ENCODE data around the gene CREB5.
"Not testable (repeated sequence)": the region's sequence is repeated elsewhere in the genome, so short reads cannot be mapped to it uniquely, and the experiment has no call there.

The CREB5 gene

DNA sequence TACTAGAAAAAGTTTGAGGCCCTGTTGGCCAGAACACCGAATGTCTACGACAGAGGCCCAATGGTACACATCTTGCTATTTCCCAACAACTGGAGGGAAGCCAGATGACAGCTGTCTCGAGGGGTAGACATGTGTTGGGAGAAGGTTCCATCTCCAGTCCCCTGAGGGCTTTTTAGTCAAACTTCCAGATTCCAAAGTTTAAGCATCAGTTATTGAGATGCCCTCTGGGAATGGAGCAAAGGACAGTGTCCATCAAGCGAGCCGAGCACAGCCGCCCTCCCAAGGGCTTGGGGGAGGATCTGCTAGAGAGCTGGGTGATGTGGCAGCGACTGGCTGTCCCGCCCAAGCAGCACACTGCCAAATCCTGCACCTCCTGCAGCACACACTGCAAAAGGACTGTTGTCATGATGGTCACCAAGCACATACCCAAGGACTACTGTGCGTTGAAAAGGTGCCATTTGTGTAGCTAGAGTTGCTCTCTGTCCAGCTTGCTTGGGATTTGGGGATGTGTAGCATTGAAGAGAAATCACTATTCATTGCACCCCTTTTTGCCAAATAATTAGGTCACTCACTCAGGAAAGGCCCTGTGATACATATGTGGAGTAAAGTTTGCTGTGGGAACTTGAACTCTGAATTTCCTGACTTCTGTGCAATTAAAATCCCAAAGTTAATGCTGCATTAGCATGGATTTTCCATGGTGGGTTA, 381.2 kb downstream of the CREB5 start:
- no peak for DNase-seq

- no peak for DNase-seq
These were observed 386.0 kb downstream of the CREB5 start for GRCh38 chr7:28798274-28798673.

GRCh38 chr7:28799619-28800018, 387.3 kb downstream of the CREB5 start:
- no peak for DNase-seq

DNA sequence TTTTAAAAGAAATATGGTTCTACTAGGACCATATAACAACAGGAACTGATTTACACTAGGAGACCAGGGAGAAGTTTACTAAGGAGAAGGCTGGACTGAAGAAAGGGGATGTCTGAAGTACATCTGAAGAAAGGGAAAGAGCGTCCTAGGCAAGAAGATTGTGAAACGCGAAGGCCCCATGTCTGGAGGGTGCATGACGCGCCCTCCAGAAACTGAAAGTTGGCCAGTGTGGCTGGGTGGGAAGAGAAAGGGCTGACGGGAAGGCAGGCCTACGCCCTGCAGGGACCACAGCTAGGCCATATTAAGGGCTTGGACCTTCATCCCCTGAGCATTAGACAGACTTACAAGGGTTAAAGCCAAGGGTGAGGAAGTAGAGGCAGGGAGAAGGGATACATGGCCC, 387.8 kb downstream of the CREB5 start:
- no peak for DNase-seq

- DNase-seq = no peak
These were observed 390.1 kb downstream of the CREB5 start for GRCh38 chr7:28802450-28802849.

DNA sequence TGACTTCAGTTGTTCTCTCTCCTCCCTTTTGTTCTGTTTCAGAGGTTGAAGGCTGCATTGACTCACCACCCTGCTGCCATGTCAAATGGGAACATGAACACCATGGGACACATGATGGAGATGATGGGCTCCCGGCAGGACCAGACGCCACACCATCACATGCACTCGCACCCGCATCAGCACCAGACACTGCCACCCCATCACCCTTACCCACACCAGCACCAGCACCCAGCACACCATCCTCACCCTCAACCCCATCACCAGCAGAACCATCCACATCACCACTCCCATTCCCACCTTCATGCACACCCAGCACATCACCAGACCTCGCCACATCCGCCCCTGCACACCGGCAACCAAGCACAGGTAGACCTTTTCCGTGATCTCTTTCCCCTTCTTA, 391.8 kb downstream of the CREB5 start:
- DNase-seq = no peak

GRCh38 chr7:28804990-28805389, 392.7 kb downstream of the CREB5 start:
- no peak for DNase-seq

GRCh38 chr7:28806841-28807240, 394.5 kb downstream of the CREB5 start:
- DNase-seq = no peak

DNA sequence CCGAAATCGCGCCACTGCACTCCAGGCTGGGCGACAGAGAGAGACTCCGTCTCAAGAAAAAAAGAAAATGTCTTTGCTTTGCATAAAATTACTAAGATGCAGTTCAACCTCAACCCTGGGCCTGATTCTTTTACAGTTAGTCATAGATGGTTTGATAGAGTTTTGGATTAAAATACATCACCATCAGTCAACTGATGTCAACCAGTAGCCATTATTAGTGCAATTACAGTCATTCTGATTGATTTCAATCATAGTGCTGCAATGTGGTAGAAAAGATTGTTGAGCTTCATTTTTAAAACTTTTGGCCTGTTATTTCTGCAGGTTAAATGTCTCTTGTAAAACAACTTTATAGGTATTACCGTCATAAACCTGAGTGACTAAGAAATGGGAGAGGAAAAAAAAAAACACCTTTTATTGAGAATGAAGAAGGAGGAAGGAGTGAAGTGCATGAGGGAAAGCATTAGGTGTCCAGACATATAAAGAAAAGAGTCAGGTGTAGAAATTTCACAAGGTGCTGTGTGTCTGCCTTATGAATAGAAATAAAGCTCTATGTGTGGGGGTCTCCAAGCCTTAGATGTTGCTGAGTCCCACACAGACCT, 395.2 kb downstream of the CREB5 start:
- DNase-seq = no peak

- DNase-seq = no peak
These were observed 396.6 kb downstream of the CREB5 start for GRCh38 chr7:28808796-28809533.

DNA sequence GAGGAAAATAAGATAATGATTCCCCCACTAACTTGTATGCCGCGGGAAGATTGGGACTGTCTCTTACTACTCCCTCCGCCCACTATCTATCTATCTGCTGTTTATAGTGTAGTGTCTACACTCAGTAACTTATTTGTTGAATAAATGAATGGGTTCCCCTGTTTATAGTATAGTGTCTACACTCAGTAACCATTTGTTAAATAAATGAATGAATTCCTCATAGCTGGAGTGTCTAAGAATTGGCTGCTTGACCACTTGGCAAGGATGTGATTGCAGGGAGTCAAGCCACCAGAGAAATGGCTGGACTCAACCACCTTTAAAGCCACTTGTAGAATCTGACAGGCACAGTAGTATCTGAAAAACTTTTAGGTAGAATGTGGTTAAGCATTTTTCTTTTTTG, 398.7 kb downstream of the CREB5 start:
- DNase-seq = no peak

GRCh38 chr7:28811701-28812430, 399.5 kb downstream of the CREB5 start:
- DNase-seq = no peak

GRCh38 chr7:28812616-28813015, 400.3 kb downstream of the CREB5 start:
- DNase-seq = no peak

GRCh38 chr7:28813243-28813962, 401.1 kb downstream of the CREB5 start:
- DNase-seq = no peak

- DNase-seq = no peak
These were observed 403.1 kb downstream of the CREB5 start for GRCh38 chr7:28815369-28815927.

DNA sequence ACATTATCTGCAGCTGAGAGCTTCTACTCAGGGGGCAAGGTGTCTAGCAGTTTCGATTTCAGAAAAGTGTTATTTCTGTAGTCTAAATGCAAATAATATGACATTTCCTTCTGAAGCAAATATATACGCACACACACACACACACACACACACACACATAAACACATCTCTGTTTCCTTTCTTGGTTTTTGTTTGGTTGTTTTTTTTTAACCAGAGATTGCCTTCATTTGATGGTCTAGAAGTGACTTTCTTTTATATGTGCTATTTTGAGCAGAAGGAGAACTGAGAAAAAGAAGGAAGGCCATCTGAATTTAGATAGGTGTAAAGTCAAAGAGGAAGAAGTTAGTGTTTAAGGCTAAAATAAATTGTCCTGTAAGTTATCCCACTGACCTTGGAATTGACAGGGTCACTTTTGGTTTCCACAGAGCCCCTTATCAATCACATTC, 403.6 kb downstream of the CREB5 start:
- DNase-seq = no peak

DNA sequence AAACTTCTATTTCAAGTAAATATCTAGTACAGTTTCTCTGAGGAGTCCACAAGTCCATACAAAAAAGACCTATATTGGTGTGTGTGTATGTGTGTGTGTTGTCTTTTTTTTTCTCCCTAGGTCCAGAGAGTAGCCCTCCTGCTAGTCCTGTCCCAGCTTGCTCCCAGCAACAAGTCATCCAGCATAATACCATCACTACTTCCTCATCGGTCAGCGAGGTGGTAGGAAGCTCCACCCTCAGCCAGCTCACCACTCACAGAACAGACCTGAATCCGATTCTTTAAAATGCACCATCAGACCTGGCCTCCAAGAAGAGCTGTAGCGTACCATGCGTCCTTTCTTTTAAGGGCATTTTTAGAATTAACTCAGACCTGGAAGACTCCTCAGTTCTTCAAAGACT, 406.7 kb downstream of the CREB5 start:
- DNase-seq = no peak

DNA sequence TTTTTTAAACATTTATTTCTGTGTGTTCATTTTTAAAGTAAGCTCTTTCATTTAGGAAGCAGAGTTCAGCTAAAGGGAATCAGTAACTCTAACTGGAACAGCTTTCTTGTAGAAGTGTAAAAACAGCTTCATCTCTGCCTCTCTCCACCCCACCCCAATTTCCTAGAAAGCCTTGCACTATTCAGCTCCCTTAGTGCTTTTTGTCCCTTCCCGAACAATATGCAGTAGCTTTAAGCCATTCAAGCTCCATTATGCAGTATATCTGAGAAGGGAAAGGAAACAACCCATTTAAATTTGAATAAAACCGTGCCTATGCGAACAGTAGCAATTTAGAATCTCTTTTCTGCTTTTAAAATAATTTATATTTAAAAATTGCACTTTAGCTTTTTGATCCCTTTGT, 411.3 kb downstream of the CREB5 start:
- no peak for DNase-seq

GRCh38 chr7:28825817-28826448, 413.6 kb downstream of the CREB5 start:
- DNase-seq = not testable (repeated sequence)

GRCh38 chr7:28830846-28831245, 418.5 kb downstream of the CREB5 start:
- DNase-seq = no peak

DNA sequence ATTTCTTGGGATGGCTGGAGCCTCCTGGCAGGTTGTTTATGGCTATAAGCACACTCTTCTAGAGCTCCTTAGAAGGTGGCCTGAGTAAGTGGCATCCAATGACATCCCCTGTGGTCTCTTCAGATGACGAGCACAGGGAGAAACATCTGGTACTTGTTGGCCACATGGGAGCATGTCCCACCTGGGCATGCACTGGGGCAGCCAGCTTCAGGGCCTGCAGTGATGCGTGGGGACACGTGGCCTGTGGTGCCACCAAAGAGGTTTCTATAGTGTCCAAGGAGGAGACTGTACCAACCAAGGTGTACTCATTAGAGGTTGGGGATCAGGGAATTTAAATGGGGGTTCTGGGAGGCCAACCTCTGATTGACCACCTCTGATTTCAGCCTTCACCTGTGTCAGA, 420.4 kb downstream of the CREB5 start:
- no peak for DNase-seq

DNA sequence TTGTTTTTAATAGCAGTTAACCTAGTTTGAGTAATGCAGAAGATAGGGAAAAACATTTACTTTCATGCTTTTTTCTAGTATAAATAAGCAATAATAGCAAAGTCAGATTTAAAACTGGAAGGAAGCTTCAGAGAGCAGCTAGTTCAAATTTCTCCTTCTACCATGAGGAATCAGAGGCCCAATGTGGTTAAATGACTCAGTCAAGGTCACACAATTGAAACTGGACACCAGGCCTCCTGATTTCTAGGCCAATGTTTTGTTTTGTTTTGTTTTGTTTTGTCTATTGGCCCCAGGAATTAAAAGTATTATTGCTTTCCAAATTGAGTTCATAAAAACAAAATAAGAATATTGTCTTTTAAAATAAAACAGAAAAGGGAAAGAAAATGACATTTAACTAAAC, 423.5 kb downstream of the CREB5 start:
- no peak for DNase-seq
